Femur (tissue), 1 donor: ENCODE data around the gene DVL2.
A peak's percentile ranks its signal among the peaks of the same experiment; 100 is the strongest.

Experiments used
- DNase-seq: peaks from one replicate; pipeline ENCODE4 v3.0.0-alpha.2; 2017

The DVL2 gene

GRCh38 chr17:7237266-7237760, 3.0 kb upstream of the DVL2 start:
- DNase-seq: no peak

- DNase-seq: no peak
Observed at GRCh38 chr17:7236808-7237207, 2.5 kb upstream of the DVL2 start.

GRCh38 chr17:7235693-7236665, 1.7 kb upstream of the DVL2 start:
- peak; percentile 25 for DNase-seq

GRCh38 chr17:7233701-7234082, 625 bp downstream of the DVL2 start:
- no peak for DNase-seq

- no peak for DNase-seq
Observed at GRCh38 chr17:7232114-7232513, 2.2 kb downstream of the DVL2 start.

GRCh38 chr17:7229504-7229903, 4.8 kb downstream of the DVL2 start:
- DNase-seq: no peak

- DNase-seq: no peak
Observed at GRCh38 chr17:7228920-7229319, 5.4 kb downstream of the DVL2 start.

- no peak for DNase-seq
Observed at GRCh38 chr17:7226721-7227710, 7.3 kb downstream of the DVL2 start.

- no peak for DNase-seq
Observed at GRCh38 chr17:7225711-7226331, 8.5 kb downstream of the DVL2 start.

GRCh38 chr17:7224661-7225111, 9.6 kb downstream of the DVL2 start:
- no peak for DNase-seq

GRCh38 chr17:7224110-7224509, 10.2 kb downstream of the DVL2 start:
- no peak for DNase-seq

- no peak for DNase-seq
Observed at GRCh38 chr17:7223375-7223774, 10.9 kb downstream of the DVL2 start.

GRCh38 chr17:7222972-7223292, 11.4 kb downstream of the DVL2 start:
- peak; percentile 26 for DNase-seq

- DNase-seq: peak; percentile 30
Observed at GRCh38 chr17:7222093-7222971, 12.0 kb downstream of the DVL2 start.

GRCh38 chr17:7221278-7222092, 12.8 kb downstream of the DVL2 start:
- peak; percentile 26 for DNase-seq

GRCh38 chr17:7220593-7221277, 13.6 kb downstream of the DVL2 start:
- peak; percentile 69 for DNase-seq

- peak; percentile 95 for DNase-seq
Observed at GRCh38 chr17:7219812-7220592, 14.3 kb downstream of the DVL2 start, which contains the start of the genes ACADVL and DLG4. TSS of gene ACADVL (plus strand) at chr17:7219938. CDS start at chr17:7219985, 47 bp downstream. TSS of gene DLG4 (minus strand) at chr17:7219836.

- no peak for DNase-seq
Observed at GRCh38 chr17:7219229-7219811, 15.0 kb downstream of the DVL2 start.

GRCh38 chr17:7218758-7219157, 15.6 kb downstream of the DVL2 start:
- no peak for DNase-seq
